ENCODE results near the gene NUTM2B.
"Not testable (repeated sequence)": the region's sequence is repeated elsewhere in the genome, so short reads cannot be mapped to it uniquely, and the experiment has no call there.

The NUTM2B gene

GRCh38 chr10:79714976-79715375 lies 11.9 kb downstream of the NUTM2B start:
- H3K27ac ChIP-seq; POLR2A ChIA-PET (ENCODE audit: low non-redundant PET); CTCF ChIA-PET; DNase-seq (ENCODE audit: low spot score): not testable (repeated sequence)

GRCh38 chr10:79716917-79717579 lies 14.0 kb downstream of the NUTM2B start:
- CTCF ChIA-PET; POLR2A ChIA-PET (ENCODE audit: low non-redundant PET); DNase-seq (ENCODE audit: low spot score); H3K27ac ChIP-seq: not testable (repeated sequence)

- DNase-seq (ENCODE audit: low spot score); H3K27ac ChIP-seq; CTCF ChIA-PET; POLR2A ChIA-PET (ENCODE audit: low non-redundant PET): not testable (repeated sequence)
Observed at GRCh38 chr10:79720000-79720399, 17.0 kb downstream of the NUTM2B start.

GRCh38 chr10:79726620-79727019 lies 23.6 kb downstream of the NUTM2B start:
- DNase-seq (ENCODE audit: low spot score); H3K27ac ChIP-seq; CTCF ChIA-PET; POLR2A ChIA-PET (ENCODE audit: low non-redundant PET): not testable (repeated sequence)

GRCh38 chr10:79744844-79745243 lies 41.8 kb downstream of the NUTM2B start:
- DNase-seq (ENCODE audit: low spot score); H3K27ac ChIP-seq; CTCF ChIA-PET; POLR2A ChIA-PET (ENCODE audit: low non-redundant PET): not testable (repeated sequence)

- DNase-seq (ENCODE audit: low spot score); H3K27ac ChIP-seq; CTCF ChIA-PET; POLR2A ChIA-PET (ENCODE audit: low non-redundant PET): not testable (repeated sequence)
Observed at GRCh38 chr10:79748510-79748909, 45.5 kb downstream of the NUTM2B start.

- POLR2A ChIA-PET (ENCODE audit: low non-redundant PET); H3K27ac ChIP-seq; DNase-seq (ENCODE audit: low spot score); CTCF ChIA-PET: not testable (repeated sequence)
Observed at GRCh38 chr10:79753601-79754000, 50.6 kb downstream of the NUTM2B start.

GRCh38 chr10:79758297-79758993 lies 55.4 kb downstream of the NUTM2B start:
- POLR2A ChIA-PET (ENCODE audit: low non-redundant PET); CTCF ChIA-PET; H3K27ac ChIP-seq: not testable (repeated sequence)
- peak; percentile 3 for DNase-seq (ENCODE audit: low spot score)

Data from RWPE1 (cell line).